Caco-2 (cell line): ENCODE data around the gene NANS. TPM values are rescaled to one million over a fixed set of nuclear protein-coding genes. Genes with fewer than 3 reads are reported as not detected.
A peak's percentile ranks its signal among the peaks of the same experiment; 100 is the strongest.
"Not testable (repeated sequence)": the region's sequence is repeated elsewhere in the genome, so short reads cannot be mapped to it uniquely, and the experiment has no call there.

Experiments used
- BruUV-seq: library from RNA; stranded (reverse); fragments of 400-500 nt; replicated peaks from 2 replicates; lab custom pipeline; 2021; lab: Mats Ljungman, UMichigan
- CTCF ChIA-PET: fragments of 300-600 bp; sonication (Branson Sonifier 250); formaldehyde crosslinking; loops from one replicate; lab custom pipeline; 2022; ENCODE audit warnings: antibody characterized with exemption; lab: Charles Lee
- POLR2A ChIA-PET: fragments of 300-600 bp; sonication (Branson Sonifier 250); formaldehyde crosslinking; loops from one replicate; lab custom pipeline; 2022; ENCODE audit warnings: antibody characterized with exemption; lab: Charles Lee
- DNase-seq, 2 experiments: peaks; one replicate each; pipeline versions ENCODE4 v3.0.0 to v3.0.0-alpha.2; 2020 to 2022
- H3K27me3 ChIP-seq: replicated peaks from 2 replicates; pipeline ENCODE4 v1.6.0; 2011; ENCODE audit warnings: low read length; ENCODE audit not compliant: control insufficient read depth, insufficient read depth
- H3K36me3 ChIP-seq: 2 replicates; pipeline ENCODE4 v1.5.1; 2011; ENCODE audit warnings: low read length; ENCODE audit not compliant: control insufficient read depth, insufficient read depth
- H3K4me1 ChIP-seq: fragments of 250-450 bp; sonication (Bioruptor Pico); 2 replicates; pipeline ENCODE4 v1.5.1; 2020; ENCODE audit warnings: mild to moderate bottlenecking
- H3K4me3 ChIP-seq: 2 replicates; pipeline ENCODE4 v1.5.1; 2011; ENCODE audit warnings: low read depth, mild to moderate bottlenecking, control low read depth, low read length
- H3K9me3 ChIP-seq: fragments of 250-450 bp; sonication (Bioruptor Pico); 2 replicates; pipeline ENCODE4 v1.5.1; 2020; ENCODE audit warnings: mild to moderate bottlenecking, moderate library complexity
- H3K27ac Mint-ChIP-seq: one replicate; pipeline ENCODE4 v1.8.0; 2022; ENCODE audit warnings: mixed read lengths; ENCODE audit not compliant: unreplicated experiment
- H3K27me3 Mint-ChIP-seq: one replicate; pipeline ENCODE4 v1.8.0; 2022; ENCODE audit warnings: mixed read lengths; ENCODE audit not compliant: insufficient read depth, unreplicated experiment
- H3K36me3 Mint-ChIP-seq: one replicate; pipeline ENCODE4 v1.8.0; 2022; ENCODE audit warnings: mild to moderate bottlenecking, mixed read lengths; ENCODE audit not compliant: insufficient read depth, unreplicated experiment
- H3K4me1 Mint-ChIP-seq: one replicate; pipeline ENCODE4 v1.8.0; 2022; ENCODE audit warnings: low read depth, mixed read lengths; ENCODE audit not compliant: unreplicated experiment
- H3K4me3 Mint-ChIP-seq: one replicate; pipeline ENCODE4 v1.8.0; 2022; ENCODE audit warnings: mild to moderate bottlenecking, moderate library complexity, mixed read lengths; ENCODE audit not compliant: unreplicated experiment
- H3K9me3 Mint-ChIP-seq: one replicate; pipeline ENCODE4 v1.8.0; 2022; ENCODE audit warnings: mixed read lengths; ENCODE audit not compliant: unreplicated experiment
- CTCF ChIP-seq, 2 experiments: fragments of 200-600 bp in 1 of 2; IDR thresholded peaks; 1 replicate in 1 of 2; 2 replicates in 1 of 2; pipeline versions ENCODE4 v1.5.1 to v1.8.0; 2011 to 2022; ENCODE audit warnings: antibody characterized with exemption in 1 of 2, control low read depth in 1 of 2, inconsistent platforms in 1 of 2, low read depth in 1 of 2, low read length in 1 of 2, mild to moderate bottlenecking in 1 of 2, moderate library complexity in 1 of 2; ENCODE audit not compliant: insufficient read depth in 1 of 2, severe bottlenecking in 1 of 2, unreplicated experiment in 1 of 2
- intact Hi-C: fragments of 100-400 bp; cut with micrococcal nuclease; formaldehyde crosslinking; loops from one replicate; pipeline ENCODE4 v1.10.0; 2022; ENCODE audit not compliant: unreplicated experiment
- total RNA-seq: library from RNA; stranded (reverse); gene quantifications from 2 replicates; pipeline ENCODE4 v1.2.3, GENCODE V29; 2022

Gene NANS
- total RNA-seq, 1 experiment from 2014 or later = 68.7 TPM

DNA sequence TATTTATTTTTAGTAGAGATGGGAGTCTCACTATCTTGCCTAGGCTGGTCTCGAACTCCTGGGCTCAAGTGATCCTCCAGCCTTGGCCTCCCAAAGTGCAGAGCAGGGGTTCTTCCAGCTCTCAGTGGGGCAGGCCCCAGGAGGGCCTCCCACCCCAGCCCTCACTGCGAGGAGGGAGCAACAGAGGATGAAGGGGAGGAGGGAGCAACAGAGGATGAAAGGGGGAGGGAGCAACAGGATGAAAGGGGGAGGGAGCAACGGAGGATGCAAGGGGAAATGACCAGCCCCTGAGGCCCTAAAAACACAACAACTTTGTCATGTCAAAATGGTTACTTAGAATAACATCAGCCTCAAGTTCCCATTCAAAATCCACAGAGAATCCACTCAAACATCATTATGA, 52.5 kb downstream of the NANS start:
- H3K27me3 ChIP-seq = no peaks in the 10 kb centered on the region
- peaks cover 8% of the 10 kb centered on the region for H3K36me3 ChIP-seq
- POLR2A ChIA-PET = no interaction called here
- DNase-seq = no peak
- H3K27ac Mint-ChIP-seq = no peak overlapping the region
- H3K4me3 Mint-ChIP-seq = no peak overlapping the region
- no peaks in the 10 kb centered on the region for H3K4me1 ChIP-seq
- no peaks in the 10 kb centered on the region for H3K27me3 Mint-ChIP-seq
- no peaks in the 10 kb centered on the region for H3K4me1 Mint-ChIP-seq
- intact Hi-C loops = no loop called here
- peaks cover 42% of the 10 kb centered on the region for H3K36me3 Mint-ChIP-seq
- H3K9me3 ChIP-seq = peaks cover 14% of the 10 kb centered on the region
- H3K4me3 ChIP-seq = no peak overlapping the region
- CTCF ChIA-PET = no interaction called here
- TF ChIP-seq CTCF (IDR thresholded peaks at IDR 0.05; ENCODE audit: insufficient read depth in 1 of 2, low read depth in 1 of 2, low read length in 1 of 2, severe bottlenecking in 1 of 2, unreplicated experiment in 1 of 2) = no peak
- no TSS peak for BruUV-seq
- H3K9me3 Mint-ChIP-seq = no peaks in the 10 kb centered on the region

DNA sequence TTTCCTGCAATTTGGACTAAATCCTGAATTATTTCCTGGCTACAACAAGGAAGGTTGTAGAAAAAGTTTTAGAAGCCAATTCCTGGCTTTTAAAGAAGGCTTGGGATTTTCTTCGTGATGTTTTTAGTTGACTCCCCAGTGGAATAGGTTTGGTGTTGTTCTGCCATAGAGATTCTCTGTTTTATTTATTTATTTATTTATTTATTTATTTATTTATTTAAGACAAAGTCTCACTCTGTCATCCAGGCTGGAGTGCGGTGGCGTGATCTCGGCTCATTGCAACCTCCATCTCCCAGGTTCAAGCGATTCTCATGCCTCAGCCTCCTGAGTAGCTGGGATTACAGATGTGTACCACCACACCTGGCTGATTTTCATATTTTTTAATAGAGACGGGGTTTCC, 60.6 kb downstream of the NANS start:
- H3K4me3 ChIP-seq, H3K27ac Mint-ChIP-seq, CTCF ChIA-PET, DNase-seq, H3K9me3 Mint-ChIP-seq, intact Hi-C loops, H3K9me3 ChIP-seq, BruUV-seq, H3K4me3 Mint-ChIP-seq, H3K27me3 ChIP-seq, H3K36me3 ChIP-seq, H3K27me3 Mint-ChIP-seq, H3K36me3 Mint-ChIP-seq: not testable (repeated sequence)
- H3K4me1 Mint-ChIP-seq = peaks cover 29% of the 10 kb centered on the region
- H3K4me1 ChIP-seq = peaks cover 26% of the 10 kb centered on the region
- POLR2A ChIA-PET = interaction anchor here (0.6 kb wide), 1 partner anchor 85 kb away, joined by 3 read pairs; no protein-coding TSS in a partner anchor

GRCh38 chr9:98117984-98118639, 61.6 kb downstream of the NANS start:
- no peaks in the 10 kb centered on the region for H3K9me3 Mint-ChIP-seq

More at GRCh38 chr9:98117984-98118639, 61.6 kb downstream of the NANS start:
- POLR2A ChIA-PET = interaction anchor here (0.6 to 1.9 kb wide), 5 partner anchors 8 to 137 kb away, joined by 3 to 10 read pairs (median 7); partner anchors contain the start of gene TBC1D2
- H3K4me3 Mint-ChIP-seq = peak overlapping the region; percentile 87
- no peaks in the 10 kb centered on the region for H3K36me3 Mint-ChIP-seq
- intact Hi-C loops = loop anchor here (1.0 to 2.0 kb wide), 5 partner anchors 18 to 145 kb away; no protein-coding TSS in a partner anchor
- H3K27me3 Mint-ChIP-seq = no peaks in the 10 kb centered on the region
- Histone ChIP-seq H3K36me3 (no peaks in the 10 kb centered on the region), H3K4me1 (peaks cover 26% of the 10 kb centered on the region), H3K9me3 (no peaks in the 10 kb centered on the region), H3K27me3 (no peaks in the 10 kb centered on the region), H3K4me3 (peak overlapping the region; percentile 84)
- H3K27ac Mint-ChIP-seq = peak overlapping the region; percentile 71
- TF ChIP-seq CTCF (IDR thresholded peaks at IDR 0.05; ENCODE audit: insufficient read depth in 1 of 2, low read depth in 1 of 2, low read length in 1 of 2, severe bottlenecking in 1 of 2, unreplicated experiment in 1 of 2) = no peak
- CTCF ChIA-PET = interaction anchor here (1.0 to 2.3 kb wide), 10 partner anchors 28 to 256 kb away, joined by 3 to 10 read pairs (median 5); partner anchors contain the start of genes CORO2A, TBC1D2 and TRMO
- BruUV-seq = TSS peak; percentile 22
- DNase-seq = peak; percentile 71 to 84
- peaks cover 29% of the 10 kb centered on the region for H3K4me1 Mint-ChIP-seq
